HFFc6 (cell line): ENCODE results near the gene BAHCC1. TPM values are rescaled to one million over a fixed set of nuclear protein-coding genes. Genes with fewer than 3 reads are reported as not detected.

ENCODE experiments used
- DNase-seq: peaks from one replicate; pipeline ENCODE4 v3.0.0-alpha.2; 2018
- H3K27ac Mint-ChIP-seq: 2 replicates; pipeline ENCODE4 v1.8.0; 2020; ENCODE audit warnings: mild to moderate bottlenecking, mixed read lengths
- H3K27me3 Mint-ChIP-seq: 2 replicates; pipeline ENCODE4 v1.8.0; 2021; ENCODE audit warnings: mild to moderate bottlenecking, moderate library complexity, mixed read lengths; ENCODE audit not compliant: insufficient read depth
- H3K36me3 Mint-ChIP-seq: 2 replicates; pipeline ENCODE4 v1.8.0; 2021; ENCODE audit warnings: low read depth, mixed read lengths
- H3K4me1 Mint-ChIP-seq: 2 replicates; pipeline ENCODE4 v1.8.0; 2020; ENCODE audit warnings: low read depth, mixed read lengths
- H3K4me3 Mint-ChIP-seq: 2 replicates; pipeline ENCODE4 v1.8.0; 2020; ENCODE audit warnings: mild to moderate bottlenecking, moderate library complexity, mixed read lengths
- H3K9me3 Mint-ChIP-seq: 2 replicates; pipeline ENCODE4 v1.8.0; 2020; ENCODE audit warnings: mild to moderate bottlenecking, mixed read lengths
- long read RNA-seq: library from polyadenylated mRNA; unstranded; transcript quantifications from one replicate; pipeline ENCODE4 v2.0.0, GENCODE V29; 2019
- total RNA-seq, 6 experiments: library from RNA; stranded (reverse); fragmentation: NEBNext Ultra II Directional; extraction: Animal tissue kit (Norgen Biotek cat#: 25700); gene quantifications; 2 replicates in 1 of 6; 3 replicates in 5 of 6; pipeline ENCODE4 v1.2.3, GENCODE V29; 2021
- TF ChIP-seq, protein P1 (sequence below): fragments of 200-600 bp; sonication (generic); IDR thresholded peaks from 2 replicates; pipeline ENCODE4 v1.5.0; 2021; ENCODE audit warnings: antibody characterized with exemption, mild to moderate bottlenecking

Gene BAHCC1
- 1 to 10 TPM; 7.3 to 9.7 (median 8.3) TPM for total RNA-seq
- long read RNA-seq, result 0 reads

DNA sequence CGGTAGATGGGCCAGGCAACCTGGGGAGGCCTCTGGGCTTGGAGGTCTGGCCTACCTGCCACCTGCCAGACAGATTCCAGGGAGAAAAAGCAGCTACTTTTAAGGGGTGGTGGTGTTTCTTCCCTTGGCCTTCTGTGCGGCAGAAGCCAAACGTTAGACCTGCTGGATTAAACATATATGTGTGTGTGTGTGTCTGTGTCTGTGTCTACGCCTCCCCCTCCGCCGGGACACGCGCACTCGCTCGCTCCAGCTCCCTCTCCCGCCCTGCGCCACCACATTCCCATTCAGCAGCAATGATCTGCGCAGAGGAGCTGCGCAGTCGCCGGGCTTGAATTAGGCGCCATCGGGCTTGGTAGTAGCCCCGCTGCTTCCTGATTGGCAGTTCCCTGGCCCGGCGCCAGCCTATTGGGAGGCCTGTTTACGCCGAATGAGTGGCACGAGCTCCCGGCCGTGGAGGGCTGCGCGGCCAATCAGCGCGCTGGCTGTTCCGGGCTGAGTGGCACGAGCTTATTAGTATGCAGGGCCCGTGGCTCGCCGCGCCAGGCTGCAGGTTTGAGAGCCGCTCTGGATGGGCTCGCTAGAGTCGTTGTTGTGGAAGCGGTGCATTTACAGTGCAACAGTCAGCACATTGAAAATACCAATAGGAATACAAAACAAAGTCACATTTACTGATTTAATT, at the start of gene BAHCC1:
Gene BAHCC1, plus strand, starts transcription at position 537 of the 679 bp plus-strand sequence. CDS start 4,283 bp downstream, outside the sequence.
- H3K4me3 Mint-ChIP-seq, result peak within 1 kb of the TSS; percentile 87
- H3K9me3 Mint-ChIP-seq, result no peaks in the 10 kb centered on the region
- peaks cover 37% of the 10 kb centered on the region for H3K4me1 Mint-ChIP-seq
- DNase-seq, result peak; percentile 100
- H3K27ac Mint-ChIP-seq, result peak within 1 kb of the TSS; percentile 94
- peaks cover 3% of the 10 kb centered on the region; the same call in 1 of the 2 replicates for H3K36me3 Mint-ChIP-seq
- TF ChIP-seq, protein P1, sequence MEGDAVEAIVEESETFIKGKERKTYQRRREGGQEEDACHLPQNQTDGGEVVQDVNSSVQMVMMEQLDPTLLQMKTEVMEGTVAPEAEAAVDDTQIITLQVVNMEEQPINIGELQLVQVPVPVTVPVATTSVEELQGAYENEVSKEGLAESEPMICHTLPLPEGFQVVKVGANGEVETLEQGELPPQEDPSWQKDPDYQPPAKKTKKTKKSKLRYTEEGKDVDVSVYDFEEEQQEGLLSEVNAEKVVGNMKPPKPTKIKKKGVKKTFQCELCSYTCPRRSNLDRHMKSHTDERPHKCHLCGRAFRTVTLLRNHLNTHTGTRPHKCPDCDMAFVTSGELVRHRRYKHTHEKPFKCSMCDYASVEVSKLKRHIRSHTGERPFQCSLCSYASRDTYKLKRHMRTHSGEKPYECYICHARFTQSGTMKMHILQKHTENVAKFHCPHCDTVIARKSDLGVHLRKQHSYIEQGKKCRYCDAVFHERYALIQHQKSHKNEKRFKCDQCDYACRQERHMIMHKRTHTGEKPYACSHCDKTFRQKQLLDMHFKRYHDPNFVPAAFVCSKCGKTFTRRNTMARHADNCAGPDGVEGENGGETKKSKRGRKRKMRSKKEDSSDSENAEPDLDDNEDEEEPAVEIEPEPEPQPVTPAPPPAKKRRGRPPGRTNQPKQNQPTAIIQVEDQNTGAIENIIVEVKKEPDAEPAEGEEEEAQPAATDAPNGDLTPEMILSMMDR, result no peak
- H3K27me3 Mint-ChIP-seq, result peaks cover 9% of the 10 kb centered on the region

DNA sequence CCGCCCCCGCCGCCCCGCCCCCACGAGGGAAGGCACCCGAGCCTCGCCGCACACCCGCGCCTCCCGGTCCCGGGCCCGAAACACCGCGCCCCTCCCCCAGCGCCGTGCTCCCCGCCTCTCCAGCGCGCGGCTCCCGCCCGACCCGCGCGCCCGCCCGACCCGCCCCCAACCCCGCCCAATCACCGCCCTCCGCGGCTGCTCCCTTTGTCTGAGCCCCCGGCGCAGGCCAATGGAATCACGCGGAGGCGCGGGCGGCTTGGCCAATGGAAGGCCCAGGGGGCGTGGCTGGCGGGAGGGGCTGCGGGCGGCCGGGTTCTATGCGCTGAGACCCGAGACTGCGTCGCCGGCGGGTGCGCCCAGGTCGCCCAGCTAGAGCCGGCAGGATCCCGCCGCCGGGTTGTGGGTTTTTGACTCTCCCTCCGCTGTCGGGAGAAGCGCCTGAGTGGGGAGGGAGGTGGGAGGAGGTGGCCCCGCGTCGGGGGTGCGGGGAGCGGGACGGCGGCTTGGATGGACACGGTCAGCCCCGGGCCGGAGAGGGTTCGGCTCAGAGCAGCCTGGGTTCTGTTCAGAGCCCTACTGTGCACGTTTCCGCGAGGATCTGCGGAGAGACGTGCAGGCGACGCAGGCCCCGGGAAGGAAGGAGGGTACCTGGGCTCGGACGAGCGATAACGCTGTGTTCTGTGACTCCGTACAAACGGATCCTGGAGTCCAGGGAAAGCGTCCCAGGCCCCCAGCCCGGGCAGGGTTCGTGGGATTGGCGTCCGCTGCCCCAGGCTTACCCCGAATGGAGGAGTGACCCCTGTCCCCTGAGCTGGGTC, 49.0 kb upstream of the BAHCC1 start:
- Mint-ChIP-seq H3K4me3 (peak overlapping the region; percentile 79), H3K27ac (no peak overlapping the region), H3K9me3 (no peaks in the 10 kb centered on the region), H3K36me3 (peaks cover 5% of the 10 kb centered on the region), H3K4me1 (peaks cover 20% of the 10 kb centered on the region), H3K27me3 (peaks cover 2% of the 10 kb centered on the region; the same call in 1 of the 2 replicates)
- peak; percentile 92 for DNase-seq
- TF ChIP-seq, protein P1, result no peak

- no peak overlapping the region for H3K4me3 Mint-ChIP-seq
- peaks cover 5% of the 10 kb centered on the region for H3K36me3 Mint-ChIP-seq
- peaks cover 20% of the 10 kb centered on the region for H3K4me1 Mint-ChIP-seq
- TF ChIP-seq, protein P1, result no peak
- H3K9me3 Mint-ChIP-seq, result no peaks in the 10 kb centered on the region
- no peak overlapping the region for H3K27ac Mint-ChIP-seq
- peaks cover 2% of the 10 kb centered on the region; the same call in 1 of the 2 replicates for H3K27me3 Mint-ChIP-seq
- no peak for DNase-seq
These were observed 48.3 kb upstream of the BAHCC1 start for GRCh38 chr17:81346908-81347349.

GRCh38 chr17:81347437-81347836, 47.8 kb upstream of the BAHCC1 start:
- no peak for DNase-seq
- H3K36me3 Mint-ChIP-seq, result peaks cover 5% of the 10 kb centered on the region
- H3K4me1 Mint-ChIP-seq, result peaks cover 16% of the 10 kb centered on the region
- H3K27ac Mint-ChIP-seq, result no peak overlapping the region
- H3K9me3 Mint-ChIP-seq, result no peaks in the 10 kb centered on the region
- H3K4me3 Mint-ChIP-seq, result no peak overlapping the region
- H3K27me3 Mint-ChIP-seq, result peaks cover 2% of the 10 kb centered on the region; the same call in 1 of the 2 replicates
- TF ChIP-seq, protein P1, result no peak

- Mint-ChIP-seq H3K9me3 (no peaks in the 10 kb centered on the region), H3K27me3 (no peaks in the 10 kb centered on the region; the same call in 1 of the 2 replicates), H3K27ac (no peak overlapping the region), H3K4me3 (no peak overlapping the region), H3K4me1 (peaks cover 8% of the 10 kb centered on the region; the same call in 1 of the 2 replicates), H3K36me3 (peaks cover 5% of the 10 kb centered on the region)
- TF ChIP-seq, protein P1, result no peak
- no peak for DNase-seq
These were observed 46.9 kb upstream of the BAHCC1 start for GRCh38 chr17:81348097-81349055.
